HTR-8/SVneo (cell line): ENCODE measurements around the gene STEEP1.
"Not testable (repeated sequence)": the region's sequence is repeated elsewhere in the genome, so short reads cannot be mapped to it uniquely, and the experiment has no call there.

Experiments
- DNase-seq: peaks from one replicate; pipeline ENCODE4 v3.0.0; 2011; ENCODE audit warnings: low spot score, mixed read lengths; ENCODE audit not compliant: insufficient read length
- FAIRE-seq: peaks from 2 replicates; lab custom pipeline; 2011; peaks lifted over from hg19 to GRCh38; lab: Jason Lieb, UNC

The STEEP1 gene

DNA sequence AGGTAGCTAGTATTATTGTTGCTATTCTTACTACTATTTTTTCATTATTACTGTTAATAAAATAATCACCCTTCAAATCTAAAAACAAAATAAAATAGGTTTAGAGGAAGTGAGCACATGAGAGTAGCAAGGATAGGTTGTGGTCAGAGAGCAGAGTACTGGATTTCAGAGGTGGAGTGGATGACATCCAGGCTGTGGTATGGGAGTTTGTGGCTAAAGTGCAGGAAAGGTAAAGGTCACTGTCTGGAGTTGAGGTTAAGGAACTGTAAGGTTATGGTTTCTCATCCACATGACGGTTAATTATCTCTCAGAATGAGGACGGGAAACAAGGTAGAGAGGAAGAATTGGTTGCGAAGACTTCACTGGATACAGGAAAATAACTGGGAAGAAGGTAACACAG lies 27.7 kb downstream of the STEEP1 start:
- no peak for DNase-seq
- FAIRE-seq: no peak

DNA sequence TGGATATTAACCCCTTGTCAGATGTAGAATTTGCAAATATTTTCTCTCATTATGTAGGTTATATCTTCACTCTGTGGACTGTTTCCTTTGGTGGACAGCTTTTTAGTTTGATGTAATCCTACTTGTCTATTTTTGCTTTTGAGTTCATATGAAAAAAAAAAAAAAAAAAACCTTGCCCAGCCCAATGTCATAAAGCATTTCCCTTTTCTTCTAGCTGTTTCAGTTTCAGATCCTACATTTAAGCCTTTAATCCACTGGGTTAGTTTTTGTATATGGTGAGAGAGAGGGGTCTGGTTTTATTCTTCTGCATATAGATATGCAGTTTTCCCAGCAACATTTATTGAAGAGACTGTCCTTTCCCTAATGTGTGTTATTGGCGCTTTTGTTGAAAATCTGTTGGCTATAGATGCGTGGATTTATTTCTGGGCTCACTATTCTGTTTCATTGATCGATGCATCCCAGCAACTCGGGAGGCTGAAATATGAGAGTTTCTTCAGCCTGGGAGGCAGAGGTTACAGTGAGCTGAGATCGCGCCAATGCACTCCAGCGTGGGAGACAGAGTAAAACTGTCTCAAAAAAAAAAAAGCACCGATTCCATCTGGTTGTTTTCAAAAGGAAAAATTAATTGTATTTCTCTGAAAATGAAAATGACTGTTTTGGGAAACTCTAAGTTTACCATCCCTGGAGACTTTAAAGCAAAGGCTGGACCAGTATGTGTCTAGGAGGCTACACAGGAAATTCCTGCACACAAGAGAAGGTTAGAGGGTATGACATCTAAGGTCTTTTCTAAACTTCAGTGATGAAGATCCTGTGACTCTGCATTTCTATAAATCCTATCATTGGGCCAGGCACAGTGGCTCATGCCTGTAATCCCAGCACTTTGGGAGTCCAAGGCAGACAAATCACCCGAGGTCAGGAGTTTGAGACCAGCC lies 35.6 kb downstream of the STEEP1 start:
- no peak for FAIRE-seq
- no peak for DNase-seq

DNA sequence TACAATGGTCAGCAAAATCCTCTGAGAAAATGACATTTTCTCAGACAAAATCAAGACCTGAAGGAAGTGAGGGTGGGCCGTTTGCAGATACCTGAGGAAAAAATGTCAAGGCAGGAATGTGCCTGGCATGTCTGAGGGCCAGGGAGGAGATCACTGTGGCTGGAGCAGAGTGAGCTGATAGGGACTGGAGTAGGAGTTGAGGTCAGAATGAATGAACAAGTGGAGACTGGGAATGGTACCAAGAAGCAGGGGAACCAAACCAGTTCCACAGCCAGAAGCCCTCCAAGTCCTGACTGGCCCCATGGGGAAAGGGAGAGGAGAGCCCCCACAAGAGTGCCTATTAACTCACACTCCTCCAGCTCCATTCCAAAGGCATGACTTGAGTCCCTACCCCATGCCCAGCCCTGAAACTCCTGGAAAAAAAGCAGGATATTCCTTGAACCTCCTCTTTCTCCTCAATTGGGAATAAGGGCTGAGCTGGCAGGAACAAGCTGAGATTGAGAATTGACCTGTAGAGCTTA lies 41.5 kb downstream of the STEEP1 start:
- DNase-seq (no peak), FAIRE-seq (no peak)

DNA sequence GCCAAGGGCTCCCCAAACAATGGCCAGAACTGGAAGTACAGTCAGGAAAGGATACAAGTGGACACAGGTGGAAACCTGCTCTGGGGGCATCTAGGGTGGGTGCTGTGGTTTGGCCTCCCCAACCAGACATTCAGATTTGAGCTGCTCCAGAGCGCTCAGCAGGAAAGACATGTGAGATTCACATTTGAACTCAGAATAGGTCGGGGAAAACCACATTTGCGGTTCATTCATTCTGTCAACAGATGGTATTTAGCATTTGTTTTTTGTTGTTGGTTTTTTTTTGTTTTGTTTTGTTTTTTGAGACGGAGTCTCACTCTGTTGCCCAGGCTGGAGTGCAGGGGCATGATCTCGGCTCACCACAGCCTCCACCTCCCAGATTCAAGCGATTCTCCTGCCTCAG lies 44.0 kb downstream of the STEEP1 start:
- DNase-seq: no peak

DNA sequence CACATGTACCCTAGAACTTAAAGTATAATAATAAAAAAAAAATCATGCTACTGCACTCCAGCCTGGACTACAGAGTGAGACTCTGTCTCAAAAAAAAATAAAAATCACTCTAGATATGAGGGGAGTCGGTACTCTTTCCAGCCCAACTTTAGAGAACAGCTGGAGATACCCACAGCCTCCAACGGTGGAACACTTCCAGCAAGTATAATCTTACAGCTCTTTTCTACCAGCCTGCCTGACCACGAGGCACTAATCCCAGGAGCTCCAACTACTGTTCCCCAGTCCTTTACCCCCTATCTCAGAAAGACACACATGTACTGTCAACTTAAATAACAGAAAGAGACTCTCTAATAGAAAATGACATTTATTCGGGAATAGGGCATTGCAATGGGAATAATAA lies 46.8 kb downstream of the STEEP1 start:
- DNase-seq: no peak
- no peak for FAIRE-seq

More for the DNA sequence above, 44.0 kb downstream of the STEEP1 start:
- no peak for FAIRE-seq

DNA sequence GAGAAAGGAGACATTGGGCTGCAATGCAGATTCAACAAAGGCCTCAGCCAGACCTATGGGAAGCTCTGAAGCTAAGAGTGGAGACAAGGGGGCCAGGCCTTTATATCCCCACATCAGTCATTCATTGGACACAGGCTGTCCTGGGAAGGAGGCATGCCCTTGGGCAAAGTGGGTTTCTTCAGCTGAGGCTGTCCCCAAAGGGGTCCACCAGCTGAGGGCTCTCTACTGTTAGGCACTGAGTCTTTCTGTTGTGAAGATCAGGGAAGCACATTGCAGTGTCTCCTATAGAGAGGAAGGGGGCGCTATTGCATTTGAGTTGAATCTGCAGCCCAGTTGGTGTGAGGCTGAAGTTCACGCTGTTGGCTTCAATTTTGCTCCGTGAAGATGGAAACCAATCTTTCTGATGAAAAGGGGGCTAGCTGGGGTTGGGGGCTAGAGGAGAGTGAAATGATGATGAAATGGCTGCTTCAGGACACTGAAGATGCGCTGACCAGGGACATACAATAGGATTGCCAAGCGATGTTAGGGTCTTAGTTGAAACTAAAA lies 49.0 kb downstream of the STEEP1 start:
- peak; percentile 69 for FAIRE-seq
- peak; percentile 77 for DNase-seq

DNA sequence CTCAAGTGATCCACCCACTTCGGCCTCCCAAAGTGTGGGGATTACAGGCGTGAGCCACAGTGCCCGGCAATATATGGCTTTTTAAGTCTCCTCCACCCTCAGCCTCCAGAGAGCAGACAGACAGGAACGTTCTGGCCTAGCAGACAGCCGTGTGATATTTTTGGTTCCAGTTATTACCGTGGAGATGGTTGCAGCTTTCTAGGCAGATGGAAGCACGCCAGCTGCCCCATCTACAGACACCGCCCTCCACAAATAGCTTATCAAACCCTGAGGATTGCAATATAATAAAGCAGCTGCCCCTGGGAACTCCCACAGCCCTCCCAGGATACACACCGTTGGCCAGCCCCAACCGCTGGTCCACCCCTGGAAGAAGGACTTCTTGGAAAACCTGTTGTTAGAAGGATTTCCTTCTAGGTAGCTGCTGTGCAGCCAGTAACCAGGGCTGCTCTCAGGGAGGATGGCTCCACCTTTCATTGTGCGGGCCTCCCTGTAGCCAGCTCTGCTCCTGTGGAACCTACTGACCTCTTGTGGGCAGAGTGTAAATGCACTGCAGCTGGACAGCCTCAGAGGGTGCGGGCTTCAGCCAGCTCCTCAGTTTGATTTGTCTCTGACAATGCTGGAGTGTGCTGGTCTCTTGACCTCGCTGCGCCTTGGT lies 52.9 kb downstream of the STEEP1 start:
- FAIRE-seq: peak; percentile 76
- peak; percentile 79 for DNase-seq

DNA sequence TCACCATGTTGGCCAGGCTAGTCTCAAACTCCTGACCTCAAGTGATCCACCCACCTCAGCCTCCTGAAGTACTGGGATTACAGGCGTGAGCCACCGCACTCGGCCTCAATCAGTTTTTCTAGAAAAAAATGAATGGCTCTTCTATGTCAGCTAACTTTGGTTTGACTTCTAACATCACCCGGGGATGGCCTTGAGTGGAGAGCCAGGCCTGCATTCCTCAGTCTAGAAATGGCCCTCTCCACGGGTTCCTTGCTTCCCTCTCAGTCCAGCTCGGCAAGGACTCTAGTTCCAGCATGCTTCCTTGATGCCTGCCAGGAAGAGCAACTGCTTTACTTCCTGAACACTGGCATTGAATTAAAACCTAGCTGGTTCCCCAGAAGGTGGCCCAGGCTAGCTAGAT lies 58.0 kb downstream of the STEEP1 start:
- FAIRE-seq (no peak), DNase-seq (no peak)

DNA sequence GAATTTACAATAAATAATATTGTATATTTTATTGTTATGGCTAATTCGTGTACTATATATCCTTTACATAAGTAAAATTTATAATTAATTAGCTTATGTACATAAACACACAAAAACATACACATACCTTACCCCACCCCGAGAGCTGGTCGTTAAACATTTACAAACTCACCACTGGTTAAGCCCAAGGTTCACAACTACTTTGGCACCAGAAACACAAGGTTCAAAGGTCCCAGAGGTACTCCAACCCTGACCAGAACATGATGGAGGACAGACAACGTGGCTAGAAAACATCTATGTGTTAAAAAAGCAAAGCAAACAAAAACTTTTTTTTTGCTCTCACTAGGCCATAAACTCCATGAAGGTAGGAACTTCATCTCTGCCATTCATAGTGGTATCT lies 59.3 kb downstream of the STEEP1 start:
- DNase-seq: no peak
- no peak for FAIRE-seq

DNA sequence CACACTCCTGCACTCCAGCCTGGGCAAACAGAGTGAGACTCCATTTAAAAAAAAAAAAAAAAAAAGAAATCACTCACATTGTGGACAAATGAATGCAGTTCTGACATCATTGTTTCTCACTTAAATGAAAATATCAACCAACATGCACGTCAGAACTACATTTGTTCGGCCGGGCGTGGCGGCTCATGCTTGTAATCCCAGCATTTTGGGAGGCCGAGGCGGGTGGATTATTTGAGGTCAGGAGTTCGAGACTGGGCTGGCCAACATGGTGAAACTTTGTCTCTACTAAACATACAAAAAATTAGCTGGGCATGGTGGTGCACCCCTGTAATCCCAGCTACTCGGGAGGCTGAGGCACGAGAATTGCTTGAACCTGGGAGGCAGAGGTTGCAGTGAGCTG lies 60.1 kb downstream of the STEEP1 start:
- DNase-seq, FAIRE-seq: not testable (repeated sequence)

DNA sequence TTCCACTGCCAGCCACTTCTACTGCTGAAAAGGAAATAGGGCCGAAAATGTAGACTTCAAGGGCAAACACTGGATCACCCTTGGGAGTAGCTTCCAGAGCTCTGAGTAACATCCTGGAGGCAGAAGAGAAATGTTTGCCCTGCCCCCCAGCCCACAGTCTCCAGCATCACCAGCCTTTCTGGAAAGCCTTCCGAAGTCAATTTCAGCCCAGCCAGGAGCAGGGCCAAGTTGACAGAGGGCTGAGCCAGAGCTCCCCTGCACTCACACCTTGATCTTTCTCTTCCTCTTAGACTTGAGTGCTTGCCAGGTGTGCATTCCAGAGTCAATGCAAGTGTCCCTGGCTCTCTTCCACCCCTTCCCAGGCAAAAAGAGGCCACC lies 61.7 kb downstream of the STEEP1 start:
- peak; percentile 63 for DNase-seq
- FAIRE-seq: no peak

DNA sequence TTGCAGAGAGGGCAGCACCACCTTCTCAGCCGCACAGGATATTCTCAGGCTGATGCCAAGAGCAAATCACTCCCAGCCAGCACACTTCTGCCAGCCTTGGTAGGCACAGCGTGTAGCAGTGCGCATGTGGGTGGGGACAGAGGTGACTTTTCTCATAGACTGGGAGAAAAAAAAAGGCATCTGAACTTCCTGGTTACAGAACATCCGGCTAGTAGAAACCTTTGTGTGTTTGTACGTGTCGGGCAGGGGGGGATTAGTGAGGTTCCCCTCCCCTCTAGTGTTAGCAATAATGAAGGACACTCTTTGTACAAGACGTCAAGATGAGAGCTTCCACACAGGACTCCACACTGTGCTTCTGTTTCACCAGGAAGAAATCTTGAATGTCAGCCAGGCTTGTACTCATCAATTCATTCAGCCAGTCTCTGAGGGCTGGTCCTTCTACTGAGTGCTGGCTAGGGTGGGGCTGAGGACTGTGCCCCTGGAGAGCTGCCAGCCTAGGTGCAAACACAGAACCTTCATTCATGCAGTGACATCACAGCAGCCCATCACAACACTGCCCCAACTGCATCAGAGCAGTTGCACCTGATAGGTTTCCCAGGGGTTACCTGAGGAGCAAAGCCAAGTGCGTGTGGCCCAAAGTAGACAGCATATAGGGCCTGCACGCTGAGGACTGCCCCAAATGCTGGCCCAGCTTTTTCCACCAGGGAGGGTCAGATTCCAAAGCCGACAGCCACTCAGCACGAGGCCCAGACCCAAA lies 62.3 kb downstream of the STEEP1 start:
- FAIRE-seq (peak; percentile 46), DNase-seq (no peak)

DNA sequence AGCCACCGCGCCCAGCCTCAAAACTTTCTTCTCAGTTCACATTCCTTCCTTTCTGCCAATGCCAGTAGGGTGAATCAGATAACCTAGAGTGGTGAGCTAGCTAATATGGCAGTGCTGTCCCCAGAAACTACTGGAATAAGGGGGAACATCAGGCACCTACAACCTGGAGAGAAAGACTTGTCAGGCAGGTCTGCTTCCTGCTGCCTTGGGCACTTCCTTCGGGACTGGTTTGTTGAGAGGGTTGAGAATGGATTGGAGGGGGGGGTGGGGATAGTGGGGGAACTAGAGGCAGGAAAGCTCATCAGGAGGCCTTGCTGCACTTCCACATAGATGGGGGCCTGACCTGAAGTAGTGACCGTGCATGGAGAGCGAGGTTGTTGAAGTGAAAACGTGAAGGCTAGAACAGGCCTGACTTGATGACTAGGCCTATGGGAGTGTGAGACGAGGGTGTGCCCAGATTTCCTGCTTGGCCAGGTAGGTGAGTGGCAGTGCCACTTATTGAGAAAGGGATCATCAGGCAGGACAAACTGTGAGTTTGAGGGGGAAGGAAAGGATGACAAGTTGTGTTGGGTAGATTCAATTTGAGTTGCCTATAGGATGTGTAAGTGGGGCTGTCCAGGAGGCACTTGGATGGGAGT lies 63.6 kb downstream of the STEEP1 start:
- no peak for FAIRE-seq

DNA sequence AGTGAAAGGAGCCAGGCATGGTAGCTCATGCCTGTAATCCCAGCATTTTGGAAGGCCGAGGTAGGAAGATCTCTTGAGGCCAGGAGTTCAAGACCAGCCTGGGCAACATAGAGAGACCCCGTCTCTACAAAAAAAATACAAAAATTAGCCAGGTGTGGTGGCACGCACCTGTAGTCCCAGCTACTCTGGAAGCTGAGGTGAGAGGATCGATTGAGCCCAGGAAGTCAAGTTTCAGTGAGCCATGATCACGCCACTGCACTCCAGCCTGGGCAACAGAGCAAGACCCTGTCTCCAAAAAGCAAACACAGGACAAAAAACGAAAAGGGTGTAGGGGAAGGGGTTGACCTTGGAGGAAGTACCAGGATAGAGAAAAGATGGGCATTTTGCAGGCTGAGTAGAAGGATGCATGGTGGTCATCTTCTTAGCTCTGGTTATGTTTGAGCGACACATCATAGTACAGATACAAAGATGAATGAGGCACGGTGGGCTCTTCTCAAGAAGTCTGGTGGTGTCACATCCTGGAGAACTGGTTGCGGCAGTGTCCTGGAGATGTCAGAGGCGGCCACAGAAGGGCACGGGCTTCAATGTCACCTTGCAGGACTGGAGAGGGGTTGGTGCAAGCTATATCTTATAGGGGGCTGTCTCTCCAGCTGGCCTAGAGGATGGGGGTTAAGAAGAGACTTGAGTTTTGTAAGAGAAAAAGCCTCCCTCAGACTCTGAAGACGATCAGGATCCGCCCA lies 65.0 kb downstream of the STEEP1 start:
- no peak for FAIRE-seq

More for the DNA sequence above, 63.6 kb downstream of the STEEP1 start:
- DNase-seq: no peak

DNA sequence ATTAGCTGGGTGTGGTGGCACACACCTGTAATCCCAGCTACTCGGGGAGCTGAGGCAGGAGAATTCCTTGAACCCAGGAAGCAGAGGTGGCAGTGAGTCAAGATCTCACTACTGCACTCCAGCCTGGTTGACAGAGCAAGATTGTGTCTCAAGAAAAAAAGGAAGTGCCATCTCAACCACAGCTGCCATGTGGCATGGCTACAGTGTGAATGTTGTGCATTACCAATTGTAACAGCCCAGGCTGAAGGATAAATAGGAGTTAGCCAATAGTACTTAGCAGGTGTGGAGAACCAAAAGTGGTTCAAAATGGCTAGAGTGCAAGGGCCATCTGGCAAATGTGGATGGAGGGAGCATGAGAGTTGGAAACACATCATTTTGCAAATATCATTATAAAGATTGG lies 68.0 kb downstream of the STEEP1 start:
- DNase-seq: no peak
- no peak for FAIRE-seq

More for the DNA sequence above, 65.0 kb downstream of the STEEP1 start:
- no peak for DNase-seq

DNA sequence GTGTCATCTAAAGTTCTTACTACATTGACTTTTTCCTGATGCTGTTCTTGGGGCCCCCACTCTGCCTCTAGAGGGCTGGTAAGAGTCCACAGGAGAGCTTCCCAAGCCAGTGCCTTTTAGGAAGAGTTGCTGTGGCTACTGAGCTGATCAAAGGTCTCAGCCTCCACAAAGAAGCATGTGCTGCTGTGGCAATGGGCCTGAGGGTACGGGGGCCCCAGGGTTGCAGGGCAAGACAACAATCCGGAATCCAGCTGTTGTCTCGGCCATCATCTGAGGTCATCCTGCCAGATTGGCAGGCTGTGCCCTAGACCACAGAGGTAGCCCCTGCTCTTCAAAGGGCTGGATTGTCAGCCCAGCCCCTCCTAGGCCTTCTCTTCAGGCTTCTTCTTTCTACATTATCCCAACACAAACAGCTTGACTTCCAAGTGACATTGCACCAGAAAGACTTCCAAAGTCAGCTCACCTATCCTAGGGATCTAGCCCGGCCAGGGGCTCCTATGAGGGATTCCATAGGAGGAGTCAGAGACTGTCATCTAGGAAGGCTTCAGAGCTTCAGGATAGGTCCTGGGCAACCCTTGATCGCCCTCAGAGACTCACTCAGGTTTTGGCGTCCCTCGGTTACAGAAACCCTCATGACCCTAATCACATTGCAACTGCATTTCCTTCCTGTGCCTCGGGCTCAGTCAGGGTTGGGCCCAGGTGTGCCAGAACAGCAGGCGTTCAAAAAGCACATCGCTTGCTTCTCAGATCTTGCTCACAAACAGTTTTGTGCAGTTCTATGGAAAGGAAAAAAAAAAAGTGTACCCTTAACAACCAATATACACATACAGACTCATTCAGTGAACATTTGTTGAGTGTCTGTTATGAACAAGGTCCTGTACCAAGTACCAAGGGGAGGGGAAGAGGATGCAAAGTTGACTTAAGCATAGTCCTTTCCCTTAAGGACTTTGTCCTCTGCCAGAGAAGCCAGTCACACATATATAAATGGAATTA lies 69.2 kb downstream of the STEEP1 start:
- FAIRE-seq (no peak), DNase-seq (no peak)

DNA sequence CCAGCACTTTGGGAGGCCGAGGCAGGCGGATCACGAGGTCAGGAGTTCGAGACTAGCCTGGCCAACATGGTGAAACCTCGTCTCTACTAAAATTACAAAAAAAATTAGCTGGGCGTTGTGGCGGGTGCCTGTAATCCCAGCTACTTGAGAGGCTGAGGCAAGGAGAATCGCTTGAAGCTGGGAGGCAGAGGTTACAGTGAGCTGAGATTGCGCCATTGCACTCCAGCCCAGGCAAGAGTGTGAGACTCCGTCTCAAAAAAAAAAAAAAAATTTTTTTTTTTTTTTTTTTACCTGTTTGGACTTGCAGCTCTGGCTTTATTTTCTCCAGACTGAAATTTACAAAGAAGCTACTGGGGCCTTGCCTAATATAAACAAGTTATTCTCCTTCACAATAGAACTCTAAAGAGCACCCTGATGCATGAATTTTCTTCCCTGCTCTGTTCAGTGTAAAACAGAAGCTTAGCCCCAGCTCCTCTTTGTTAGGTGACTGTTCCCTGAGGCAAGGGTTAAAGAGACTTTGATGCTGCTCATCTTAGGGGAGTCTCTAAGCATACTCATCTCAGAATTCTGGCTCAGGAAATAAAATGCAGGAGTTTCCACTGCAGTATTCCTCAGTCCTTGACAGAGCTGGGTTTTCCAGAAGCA lies 71.2 kb downstream of the STEEP1 start:
- not testable (repeated sequence) for FAIRE-seq, DNase-seq
